GM12878 (cell line): Measurements from ENCODE around the gene PROCA1. TPM values are rescaled to one million over a fixed set of nuclear protein-coding genes. Genes with fewer than 3 reads are reported as not detected.
A peak's percentile ranks its signal among the peaks of the same experiment; 100 is the strongest.

Source experiments
- ATAC-seq: fragments of 200-7000 bp; cut with Tn5 transposase; 3 replicates; pipeline ENCODE4 v1.9.1; 2020; ENCODE audit warnings: mild to moderate bottlenecking, moderate library complexity
- BruUV-seq: library from RNA; stranded (reverse); fragments of 400-500 nt; replicated peaks from 2 replicates; lab custom pipeline; 2021; lab: Mats Ljungman, UMichigan
- CTCF ChIA-PET: fragments of 300-600 bp; sonication (Branson Sonifier 250); formaldehyde crosslinking; extraction: SDS; loops from one replicate; lab custom pipeline; 2021; ENCODE audit warnings: inconsistent platforms; lab: Yijun Ruan, JAX
- POLR2A ChIA-PET: fragments of 350-600 bp; formaldehyde crosslinking; extraction: SDS; loops from one replicate; lab custom pipeline; 2021; ENCODE audit warnings: inconsistent platforms; lab: Charles Lee
- RAD21 ChIA-PET: fragments of 300-600 bp; sonication (Branson Sonifier 250); formaldehyde crosslinking; loops from one replicate; lab custom pipeline; 2023; ENCODE audit warnings: antibody characterized with exemption; ENCODE audit not compliant: unreplicated experiment; lab: Charles Lee
- SMC1A ChIA-PET: fragments of 300-600 bp; sonication (Branson Sonifier 250); formaldehyde crosslinking; loops from one replicate; lab custom pipeline; 2023; ENCODE audit not compliant: unreplicated experiment, uncharacterized antibody; lab: Charles Lee
- DNase-seq: peaks from one replicate; pipeline ENCODE4 v3.0.0-alpha.2; 2011; ENCODE audit warnings: low read depth, low spot score
- FAIRE-seq: peaks from 3 replicates; lab custom pipeline; 2011; peaks lifted over from hg19 to GRCh38; lab: Jason Lieb, UNC
- H2AFZ ChIP-seq: 2 replicates; pipeline ENCODE4 v1.6.0; 2011; ENCODE audit warnings: low read depth, low read length, control low read depth; ENCODE audit not compliant: control insufficient read depth
- H3K27ac ChIP-seq: 2 replicates; pipeline ENCODE4 v1.5.1; 2011; ENCODE audit warnings: control low read depth; ENCODE audit not compliant: control insufficient read depth, insufficient read depth
- H3K27me3 ChIP-seq, 2 experiments: replicated peaks in 1 of 2; 2 replicates each; pipeline versions ENCODE4 v1.6.0 to v1.6.1; 2011; ENCODE audit warnings: low read length in 1 of 2; ENCODE audit not compliant: control insufficient read depth in 2 of 2, insufficient read depth in 2 of 2
- H3K36me3 ChIP-seq, 2 experiments: 2 replicates each; pipeline ENCODE4 v1.5.1; 2011; ENCODE audit warnings: low read length in 1 of 2; ENCODE audit not compliant: control insufficient read depth in 2 of 2, insufficient read depth in 2 of 2
- H3K4me1 ChIP-seq: 2 replicates; pipeline ENCODE4 v1.6.1; 2011; ENCODE audit warnings: mild to moderate bottlenecking, low read length, moderate library complexity, mixed read lengths; ENCODE audit not compliant: control insufficient read depth, insufficient read depth
- H3K4me2 ChIP-seq: 2 replicates; pipeline ENCODE4 v1.6.0; 2011; ENCODE audit warnings: control low read depth; ENCODE audit not compliant: control insufficient read depth, insufficient read depth
- H3K4me3 ChIP-seq: fragments of 200-600 bp; sonication (generic); 2 replicates; pipeline ENCODE4 v1.5.1; 2016
- H3K79me2 ChIP-seq: 2 replicates; pipeline ENCODE4 v1.6.0; 2011; ENCODE audit warnings: low read length; ENCODE audit not compliant: control insufficient read depth, insufficient read depth
- H3K9ac ChIP-seq: 2 replicates; pipeline ENCODE4 v1.8.0; 2011; ENCODE audit warnings: low read length, control low read depth, mixed read lengths; ENCODE audit not compliant: control insufficient read depth, insufficient read depth
- H3K9me3 ChIP-seq: replicated peaks from 3 replicates; pipeline ENCODE4 v1.5.1; 2011; ENCODE audit warnings: mild to moderate bottlenecking, low read length; ENCODE audit not compliant: control insufficient read depth, insufficient read depth
- H4K20me1 ChIP-seq: 2 replicates; pipeline ENCODE4 v1.6.0; 2011; ENCODE audit not compliant: control insufficient read depth, insufficient read depth
- ATF7 ChIP-seq: fragments of 450-650 bp; IDR thresholded peaks from 2 replicates; pipeline ENCODE4 v1.6.1; 2016; ENCODE audit warnings: low read depth, mild to moderate bottlenecking
- BCL11A ChIP-seq: IDR thresholded peaks from 2 replicates; pipeline ENCODE4 v1.6.1; 2011; ENCODE audit warnings: low read depth, low read length
- CBFB ChIP-seq: IDR thresholded peaks from 2 replicates; pipeline ENCODE4 v1.6.1; 2016; ENCODE audit warnings: antibody characterized with exemption, low read depth
- IKZF2 ChIP-seq, 2 experiments: fragments of 450-650 bp; IDR thresholded peaks; 2 replicates each; pipeline ENCODE4 v1.6.1; 2017; ENCODE audit warnings: mild to moderate bottlenecking in 2 of 2, moderate library complexity in 2 of 2
- RBBP5 ChIP-seq: fragments of 200-600 bp; sonication (generic); conservative IDR thresholded peaks from 2 replicates; pipeline ENCODE4 v1.6.1; 2016
- SUPT20H ChIP-seq: IDR thresholded peaks from 2 replicates; pipeline ENCODE4 v1.6.1; 2011; ENCODE audit warnings: low read depth, mild to moderate bottlenecking, low read length, moderate library complexity, borderline replicate concordance; ENCODE audit not compliant: control insufficient read depth
- TCF3 ChIP-seq: IDR thresholded peaks from 2 replicates; pipeline ENCODE4 v1.6.1; 2012; ENCODE audit warnings: low read depth, mild to moderate bottlenecking, low read length, borderline replicate concordance; ENCODE audit not compliant: insufficient read depth
- YY1 ChIP-seq: IDR thresholded peaks from 2 replicates; pipeline ENCODE4 v1.6.1; 2011; ENCODE audit warnings: low read depth, mild to moderate bottlenecking, low read length
- ZSCAN29 ChIP-seq: fragments of 450-650 bp; IDR thresholded peaks from 2 replicates; pipeline ENCODE4 v1.6.1; 2017; ENCODE audit warnings: mild to moderate bottlenecking, moderate library complexity
- WGBS: methylation state at CpG from one replicate; pipeline ENCODE4 v1.1.6; 2016; ENCODE audit warnings: low lambda C conversion rate; ENCODE audit not compliant: insufficient replicate concordance, insufficient coverage; ENCODE audit errors: missing lambda C conversion rate; 5-methylcytosine and 5-hydroxymethylcytosine counted together
- in situ Hi-C: fragments of 300-500 bp; cut with MboI; formaldehyde crosslinking; loops from 9 replicates; pipeline ENCODE4 v1.14.3; 2018; ENCODE audit warnings: mixed read lengths
- intact Hi-C: fragments of 100-400 bp; cut with micrococcal nuclease; formaldehyde crosslinking; loops from one replicate; pipeline ENCODE4 v1.14.2; 2022; ENCODE audit not compliant: unreplicated experiment
- polyA plus RNA-seq, 11 experiments: library from polyadenylated mRNA; depleted of rRNA in 4 of 11; unstranded in 6 of 11; stranded (reverse) in 5 of 11; fragments of >200 nt; fragmentation: Nextera tagmentation in 4 of 11; fragmentation: Illumina TruSeq in 1 of 11; extraction: Ambion mirVana in 4 of 11; extraction: Trizol in 1 of 11; gene quantifications; 1 replicate in 1 of 11; 2 replicates in 10 of 11; pipeline versions ENCODE4 v1.2.1 to v1.2.3, GENCODE V29; 2011 to 2016; ENCODE audit warnings: inconsistent platforms in 2 of 11, missing spikeins in 2 of 11, low read depth in 1 of 11
- total RNA-seq, 4 experiments: library from RNA; depleted of rRNA in 3 of 4; stranded (reverse); fragments of >200 nt in 3 of 4; fragmentation: Illumina TruSeq in 1 of 4; extraction: Trizol in 1 of 4; gene quantifications; 2 replicates each; pipeline versions ENCODE4 v1.2.1 to v1.2.3, GENCODE V29; 2013 to 2021
- TF ChIP-seq, protein P1 (sequence below): fragments of 450-650 bp; IDR thresholded peaks from 2 replicates; pipeline ENCODE4 v1.6.1; 2017; ENCODE audit warnings: borderline replicate concordance
- TF ChIP-seq, protein P2 (sequence below): fragments of 450-650 bp; IDR thresholded peaks from 2 replicates; pipeline ENCODE4 v1.6.1; 2018; ENCODE audit warnings: mild to moderate bottlenecking, low read depth, moderate library complexity; ENCODE audit not compliant: partially characterized antibody
- TF ChIP-seq, protein P3 (sequence below): fragments of 150-350 bp; IDR thresholded peaks from 2 replicates; pipeline ENCODE4 v1.6.1; 2014; ENCODE audit warnings: mild to moderate bottlenecking, low read depth, low read length

Gene PROCA1
- total and polyA plus RNA-seq, 10 of the 15 experiments (the other 5 are each of a cell fraction or from before 2014, with no cell fraction given): 0.35 to 4.8 (median 1.4) TPM

DNA sequence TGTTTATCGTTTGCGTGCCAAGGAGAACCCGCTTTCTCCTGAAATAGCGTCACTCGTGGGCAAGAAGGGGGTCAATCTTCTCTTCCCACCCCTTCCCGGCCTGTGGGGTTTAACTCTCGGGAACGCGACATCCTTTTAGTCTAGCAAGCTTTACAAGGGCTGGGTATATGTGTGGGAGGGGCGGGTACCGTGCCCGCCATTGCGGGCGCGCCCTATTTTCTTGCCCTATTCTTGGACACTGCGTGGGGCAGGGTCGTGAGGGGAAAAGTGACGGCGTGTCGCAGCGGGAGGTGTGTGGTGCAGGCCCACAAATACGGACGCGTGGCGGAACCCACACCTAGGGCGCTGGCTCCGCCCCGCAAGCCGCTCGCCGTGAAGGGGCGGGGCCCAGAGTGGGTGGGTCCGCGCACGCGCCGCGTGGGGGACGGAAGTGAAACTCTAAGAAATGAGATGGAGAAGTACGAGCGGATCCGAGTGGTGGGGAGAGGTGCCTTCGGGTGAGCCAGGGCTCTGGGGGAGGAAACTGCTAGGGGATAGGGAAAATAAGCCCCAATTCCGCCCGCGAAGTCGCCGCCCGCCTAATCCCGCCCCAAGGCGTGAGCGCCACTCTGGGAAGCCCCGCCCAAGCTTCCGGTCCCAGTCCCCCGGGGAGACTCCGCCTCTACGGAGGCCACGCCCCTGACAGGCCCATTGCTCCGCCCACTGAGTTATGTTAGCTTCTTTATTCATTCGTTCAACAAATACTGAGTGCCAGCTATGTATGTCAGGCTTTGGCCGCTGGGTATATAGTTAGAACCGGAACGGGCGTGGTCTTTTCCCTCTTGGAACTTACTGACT, 16.9 kb upstream of the PROCA1 start, which contains the start of gene NEK8 (continued):
- TF ChIP-seq BCL11A: no peak

DNA sequence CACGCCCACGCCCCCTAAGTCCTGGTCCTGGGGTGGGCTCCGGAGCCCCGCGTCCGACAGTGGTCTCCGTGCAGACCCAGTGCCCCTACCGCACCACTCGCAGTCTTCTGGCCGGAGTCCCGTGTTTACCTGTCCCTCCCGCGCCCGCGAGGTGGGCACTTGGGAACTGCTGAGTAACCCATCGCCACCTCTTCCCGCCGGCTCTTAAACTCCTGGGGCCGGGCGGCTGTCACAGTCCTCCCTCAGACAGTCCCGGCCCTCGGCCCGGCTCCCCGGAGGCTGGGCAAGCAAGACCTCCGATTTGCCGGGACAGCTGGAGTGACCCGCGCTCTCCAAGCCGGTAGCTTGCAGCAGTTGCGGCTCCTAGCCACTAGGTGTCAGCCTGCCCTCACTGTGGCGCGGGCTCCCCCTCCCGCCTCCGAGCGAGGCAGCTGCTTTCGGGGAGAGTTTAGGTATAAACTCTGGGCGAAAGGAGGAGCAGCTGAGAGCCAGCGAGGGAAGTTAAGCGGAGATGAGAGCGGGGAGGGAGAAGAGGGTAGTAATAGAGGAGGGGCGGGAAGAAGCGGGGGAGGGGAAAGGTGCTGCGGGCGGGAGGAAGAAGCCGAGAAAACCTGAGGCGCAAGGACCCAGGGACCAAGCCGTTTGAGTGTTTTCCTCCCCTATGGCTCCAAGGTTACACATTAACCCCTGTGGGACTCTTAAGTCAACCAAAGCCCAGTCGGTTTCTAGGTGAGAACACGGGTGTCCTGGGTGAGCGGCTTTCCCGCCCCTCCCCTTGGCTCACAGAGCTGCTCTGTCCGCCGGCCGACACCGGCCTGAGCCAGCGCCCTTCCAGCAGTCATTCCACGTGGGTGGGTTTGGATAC, 15.2 kb upstream of the PROCA1 start:
- no peaks in the 10 kb centered on the region for H3K9me3 ChIP-seq
- ChIA-PET RAD21 (interaction anchor here (0.6 to 6.8 kb wide), 45 partner anchors 7 to 658 kb away, joined by 3 to 375 read pairs (median 5); partner anchors contain the start of genes BLTP2, DHRS13, PHF12 and PIGS), POLR2A (interaction anchor here (0.6 to 17.2 kb wide), 33 partner anchors 8 to 568 kb away, joined by 3 to 485 read pairs (median 5); partner anchors contain the start of genes BLTP2, FAM222B, PHF12 and PROCA1), SMC1A (interaction anchor here (0.8 to 11.3 kb wide), 24 partner anchors 8 to 390 kb away, joined by 3 to 326 read pairs (median 8); partner anchors contain the start of genes BLTP2, DHRS13, FAM222B and FLOT2), CTCF (interaction anchor here (0.7 to 12.6 kb wide), 40 partner anchors 9 to 390 kb away, joined by 3 to 394 read pairs (median 6); partner anchors contain the start of genes BLTP2, DHRS13, FAM222B and FLOT2)
- BruUV-seq: no TSS peak
- no peaks in the 10 kb centered on the region for H3K27me3 ChIP-seq
- ATAC-seq (peak; percentile 58), DNase-seq (peak; percentile 85), FAIRE-seq (peak; percentile 89)
- peak overlapping the region; percentile 98 for H3K4me2 ChIP-seq
- under 1% methylated on average over 52 of the region's 57 CpGs for WGBS
- H2AFZ ChIP-seq: peak overlapping the region; percentile 61
- H3K36me3 ChIP-seq: peaks cover 12 to 17% of the 10 kb centered on the region in 2 experiments; a peak in 3 of 4 replicates
- peaks cover 23% of the 10 kb centered on the region for H3K4me1 ChIP-seq
- in situ Hi-C loops (loop anchor here (25.0 kb wide), 1 partner anchor 1265 kb away; the partner anchor contains the start of gene KSR1), intact Hi-C loops (loop anchor here (1.0 to 10.0 kb wide), 8 partner anchors 23 to 388 kb away; partner anchors contain the start of genes DHRS13 and FAM222B)
- H3K79me2 ChIP-seq: peaks cover 21% of the 10 kb centered on the region
- peak overlapping the region; percentile 67 for H3K4me3 ChIP-seq
- H3K9ac ChIP-seq: peak overlapping the region; percentile 77
- H4K20me1 ChIP-seq: no peaks in the 10 kb centered on the region
- H3K27ac ChIP-seq: peak overlapping the region; percentile 94
- no peak for TF ChIP-seq SUPT20H
- TF ChIP-seq ZSCAN29: no peak
- TF ChIP-seq IKZF2 (IDR thresholded peaks at IDR 0.05): peak; percentile 90 to 93
- TF ChIP-seq, protein P1, sequence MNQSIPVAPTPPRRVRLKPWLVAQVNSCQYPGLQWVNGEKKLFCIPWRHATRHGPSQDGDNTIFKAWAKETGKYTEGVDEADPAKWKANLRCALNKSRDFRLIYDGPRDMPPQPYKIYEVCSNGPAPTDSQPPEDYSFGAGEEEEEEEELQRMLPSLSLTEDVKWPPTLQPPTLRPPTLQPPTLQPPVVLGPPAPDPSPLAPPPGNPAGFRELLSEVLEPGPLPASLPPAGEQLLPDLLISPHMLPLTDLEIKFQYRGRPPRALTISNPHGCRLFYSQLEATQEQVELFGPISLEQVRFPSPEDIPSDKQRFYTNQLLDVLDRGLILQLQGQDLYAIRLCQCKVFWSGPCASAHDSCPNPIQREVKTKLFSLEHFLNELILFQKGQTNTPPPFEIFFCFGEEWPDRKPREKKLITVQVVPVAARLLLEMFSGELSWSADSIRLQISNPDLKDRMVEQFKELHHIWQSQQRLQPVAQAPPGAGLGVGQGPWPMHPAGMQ: 0 out of 2 replicates have a peak, but pooled peaks have one; percentile 5
- TF ChIP-seq, protein P2, sequence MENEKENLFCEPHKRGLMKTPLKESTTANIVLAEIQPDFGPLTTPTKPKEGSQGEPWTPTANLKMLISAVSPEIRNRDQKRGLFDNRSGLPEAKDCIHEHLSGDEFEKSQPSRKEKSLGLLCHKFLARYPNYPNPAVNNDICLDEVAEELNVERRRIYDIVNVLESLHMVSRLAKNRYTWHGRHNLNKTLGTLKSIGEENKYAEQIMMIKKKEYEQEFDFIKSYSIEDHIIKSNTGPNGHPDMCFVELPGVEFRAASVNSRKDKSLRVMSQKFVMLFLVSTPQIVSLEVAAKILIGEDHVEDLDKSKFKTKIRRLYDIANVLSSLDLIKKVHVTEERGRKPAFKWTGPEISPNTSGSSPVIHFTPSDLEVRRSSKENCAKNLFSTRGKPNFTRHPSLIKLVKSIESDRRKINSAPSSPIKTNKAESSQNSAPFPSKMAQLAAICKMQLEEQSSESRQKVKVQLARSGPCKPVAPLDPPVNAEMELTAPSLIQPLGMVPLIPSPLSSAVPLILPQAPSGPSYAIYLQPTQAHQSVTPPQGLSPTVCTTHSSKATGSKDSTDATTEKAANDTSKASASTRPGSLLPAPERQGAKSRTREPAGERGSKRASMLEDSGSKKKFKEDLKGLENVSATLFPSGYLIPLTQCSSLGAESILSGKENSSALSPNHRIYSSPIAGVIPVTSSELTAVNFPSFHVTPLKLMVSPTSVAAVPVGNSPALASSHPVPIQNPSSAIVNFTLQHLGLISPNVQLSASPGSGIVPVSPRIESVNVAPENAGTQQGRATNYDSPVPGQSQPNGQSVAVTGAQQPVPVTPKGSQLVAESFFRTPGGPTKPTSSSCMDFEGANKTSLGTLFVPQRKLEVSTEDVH: peak; percentile 45
- no peak for TF ChIP-seq CBFB
- TF ChIP-seq, protein P3, sequence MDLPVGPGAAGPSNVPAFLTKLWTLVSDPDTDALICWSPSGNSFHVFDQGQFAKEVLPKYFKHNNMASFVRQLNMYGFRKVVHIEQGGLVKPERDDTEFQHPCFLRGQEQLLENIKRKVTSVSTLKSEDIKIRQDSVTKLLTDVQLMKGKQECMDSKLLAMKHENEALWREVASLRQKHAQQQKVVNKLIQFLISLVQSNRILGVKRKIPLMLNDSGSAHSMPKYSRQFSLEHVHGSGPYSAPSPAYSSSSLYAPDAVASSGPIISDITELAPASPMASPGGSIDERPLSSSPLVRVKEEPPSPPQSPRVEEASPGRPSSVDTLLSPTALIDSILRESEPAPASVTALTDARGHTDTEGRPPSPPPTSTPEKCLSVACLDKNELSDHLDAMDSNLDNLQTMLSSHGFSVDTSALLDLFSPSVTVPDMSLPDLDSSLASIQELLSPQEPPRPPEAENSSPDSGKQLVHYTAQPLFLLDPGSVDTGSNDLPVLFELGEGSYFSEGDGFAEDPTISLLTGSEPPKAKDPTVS: no peak; the same call in 1 of the 2 replicates
- TF ChIP-seq YY1: peak; percentile 68
- TF ChIP-seq TCF3: peak; percentile 75
- no peak for TF ChIP-seq RBBP5
- TF ChIP-seq ATF7: peak; percentile 80
